Measurements from ENCODE around the gene SPECC1.

DNA sequence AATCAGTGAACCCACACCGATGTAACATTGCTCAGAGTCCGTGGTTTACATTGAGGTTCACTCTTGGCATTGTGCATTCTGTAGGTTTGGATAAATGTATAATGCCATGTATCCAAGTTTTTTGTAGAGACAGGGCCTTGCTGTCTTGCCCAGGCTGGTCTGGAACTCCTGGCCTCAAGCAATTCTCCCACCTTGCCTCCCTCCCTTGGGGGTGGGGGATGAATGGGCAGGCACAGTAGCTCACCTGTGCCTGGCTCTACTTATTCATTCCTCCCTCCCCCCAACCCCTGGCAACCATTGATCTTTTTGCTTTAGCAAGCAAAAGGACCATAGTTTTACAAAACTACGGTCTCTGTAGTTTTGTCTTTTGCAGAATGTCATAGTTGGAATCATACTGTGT lies 181.4 kb downstream of the SPECC1 start:
- no peak for TF ChIP-seq NR1H2 (CRISPR knock-in tag; IDR thresholded peaks at IDR 0.05)
- TF ChIP-seq FOXK1 (CRISPR knock-in tag; IDR thresholded peaks at IDR 0.05), result no peak
- TF ChIP-seq, protein P1, sequence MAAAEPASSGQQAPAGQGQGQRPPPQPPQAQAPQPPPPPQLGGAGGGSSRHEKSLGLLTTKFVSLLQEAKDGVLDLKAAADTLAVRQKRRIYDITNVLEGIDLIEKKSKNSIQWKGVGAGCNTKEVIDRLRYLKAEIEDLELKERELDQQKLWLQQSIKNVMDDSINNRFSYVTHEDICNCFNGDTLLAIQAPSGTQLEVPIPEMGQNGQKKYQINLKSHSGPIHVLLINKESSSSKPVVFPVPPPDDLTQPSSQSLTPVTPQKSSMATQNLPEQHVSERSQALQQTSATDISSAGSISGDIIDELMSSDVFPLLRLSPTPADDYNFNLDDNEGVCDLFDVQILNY (CRISPR knock-in tag; IDR thresholded peaks at IDR 0.05), result no peak
- no peak for TF ChIP-seq EMX1 (CRISPR knock-in tag; IDR thresholded peaks at IDR 0.05)
- TF ChIP-seq CTCF (IDR thresholded peaks at IDR 0.05), result no peak
- no peak for TF ChIP-seq ATF2 (CRISPR knock-in tag; IDR thresholded peaks at IDR 0.05; ENCODE audit: borderline replicate concordance, low read depth)
- no peak for TF ChIP-seq ATF3 (CRISPR knock-in tag; conservative IDR thresholded peaks at IDR 0.05)
- no peak for TF ChIP-seq PRDM15 (CRISPR knock-in tag; IDR thresholded peaks at IDR 0.05)
- TF ChIP-seq SOX15 (CRISPR knock-in tag; IDR thresholded peaks at IDR 0.05), result no peak
- no peak for TF ChIP-seq CBFB (CRISPR knock-in tag; IDR thresholded peaks at IDR 0.05; ENCODE audit: low read depth)
